Stomach (tissue), 9 donors: Measurements from ENCODE around the gene CRY2. TPM values are rescaled to one million over a fixed set of nuclear protein-coding genes. Genes with fewer than 3 reads are reported as not detected.
A peak's percentile ranks its signal among the peaks of the same experiment; 100 is the strongest.
"Not testable (repeated sequence)": the region's sequence is repeated elsewhere in the genome, so short reads cannot be mapped to it uniquely, and the experiment has no call there.

Source experiments
- DNase-seq, 2 donors: peaks; one replicate each; pipeline versions ENCODE4 v3.0.0 to v3.0.0-alpha.2; 2013 to 2019
- H3K27ac ChIP-seq, 5 donors: fragments of 200-600 bp in 4 of 5; sonication (generic) in 4 of 5; one replicate each; pipeline ENCODE4 v1.5.1; 2013 to 2019; ENCODE audit warnings: mild to moderate bottlenecking in 1 of 5, moderate library complexity in 1 of 5
- H3K27me3 ChIP-seq, 3 donors: fragments of 200-600 bp; sonication (generic); one replicate each; pipeline ENCODE4 v1.5.1; 2017 to 2019; ENCODE audit warnings: mixed run types in 1 of 3
- H3K36me3 ChIP-seq, 4 donors: fragments of 200-600 bp; sonication (generic); 1 replicate in 3 of 4; 2 replicates in 1 of 4; pipeline ENCODE4 v1.5.1; 2016 to 2019
- H3K4me1 ChIP-seq, 4 donors: fragments of 200-600 bp; sonication (generic); one replicate each; pipeline ENCODE4 v1.5.1; 2016 to 2019
- H3K4me3 ChIP-seq, 4 donors: fragments of 200-600 bp; sonication (generic) in 3 of 4; one replicate each; pipeline ENCODE4 v1.5.1; 2016 to 2019; ENCODE audit warnings: mild to moderate bottlenecking in 1 of 4
- H3K9me3 ChIP-seq, 4 donors: fragments of 200-600 bp; sonication (generic); one replicate each; pipeline ENCODE4 v1.5.1; 2016 to 2019
- EP300 ChIP-seq: sonication (generic); formaldehyde crosslinking; IDR thresholded peaks from one replicate; pipeline ENCODE4 v1.6.1; 2017; ENCODE audit warnings: antibody characterized with exemption
- POLR2A ChIP-seq, 4 donors: fragments of 450-650 bp; IDR thresholded peaks; one replicate each; pipeline ENCODE4 v1.6.1; 2016; ENCODE audit warnings: antibody characterized with exemption in 4 of 4, control low read depth in 2 of 4, mild to moderate bottlenecking in 1 of 4, moderate library complexity in 1 of 4
- POLR2AphosphoS5 ChIP-seq, 3 donors: sonication (generic); formaldehyde crosslinking; IDR thresholded peaks; one replicate each; pipeline ENCODE4 v1.6.1; 2016; ENCODE audit warnings: antibody characterized with exemption in 3 of 3
- WGBS, 5 donors: extraction: QIAGEN DNeasy Blood & Tissue Kit in 3 of 5; methylation state at CpG; one replicate each; pipeline versions ENCODE4 v1.1.5 to v1.1.7; 2013 to 2018; 5-methylcytosine and 5-hydroxymethylcytosine counted together
- intact Hi-C: fragments of 100-400 bp; cut with DNase I; formaldehyde crosslinking; loops from one replicate; pipeline ENCODE4 v1.15.1; 2023; ENCODE audit warnings: low total_unique reads
- polyA plus RNA-seq, 3 donors: library from polyadenylated mRNA; stranded (reverse); fragments of 200-250 nt; gene quantifications; one replicate each; pipeline ENCODE4 v1.2.3, GENCODE V29; 2013
- total RNA-seq, 5 donors: library from RNA; depleted of rRNA; stranded (reverse); fragments of >200 nt; gene quantifications; one replicate each; pipeline versions ENCODE4 v1.1.0 to v1.2.3, GENCODE V29; 2014 to 2016
- TF ChIP-seq, protein P1 (sequence below), 7 experiments: fragments of 450-650 bp in 4 of 7; fragments of 200-600 bp in 3 of 7; sonication (generic) in 3 of 7; IDR thresholded peaks; one replicate each; pipeline ENCODE4 v1.5.1; 2016 to 2019; ENCODE audit warnings: antibody characterized with exemption in 7 of 7, control low read depth in 2 of 7, mild to moderate bottlenecking in 1 of 7
- donor health status: healthy with polysubstance abuse.
- donor health status: Bipolar disorder and iron deficiency.
- donor health status: healthy.

Gene CRY2
- total and polyA plus RNA-seq, 8 donors: 8.2 to 45.9 (median 27.2) TPM

- H3K36me3 ChIP-seq: no peaks in the 10 kb centered on the region
- H3K9me3 ChIP-seq: no peaks in the 10 kb centered on the region
- no peak overlapping the region for H3K27ac ChIP-seq
- intact Hi-C loops: no loop called here
- no peak for DNase-seq
- TF ChIP-seq, protein P1, sequence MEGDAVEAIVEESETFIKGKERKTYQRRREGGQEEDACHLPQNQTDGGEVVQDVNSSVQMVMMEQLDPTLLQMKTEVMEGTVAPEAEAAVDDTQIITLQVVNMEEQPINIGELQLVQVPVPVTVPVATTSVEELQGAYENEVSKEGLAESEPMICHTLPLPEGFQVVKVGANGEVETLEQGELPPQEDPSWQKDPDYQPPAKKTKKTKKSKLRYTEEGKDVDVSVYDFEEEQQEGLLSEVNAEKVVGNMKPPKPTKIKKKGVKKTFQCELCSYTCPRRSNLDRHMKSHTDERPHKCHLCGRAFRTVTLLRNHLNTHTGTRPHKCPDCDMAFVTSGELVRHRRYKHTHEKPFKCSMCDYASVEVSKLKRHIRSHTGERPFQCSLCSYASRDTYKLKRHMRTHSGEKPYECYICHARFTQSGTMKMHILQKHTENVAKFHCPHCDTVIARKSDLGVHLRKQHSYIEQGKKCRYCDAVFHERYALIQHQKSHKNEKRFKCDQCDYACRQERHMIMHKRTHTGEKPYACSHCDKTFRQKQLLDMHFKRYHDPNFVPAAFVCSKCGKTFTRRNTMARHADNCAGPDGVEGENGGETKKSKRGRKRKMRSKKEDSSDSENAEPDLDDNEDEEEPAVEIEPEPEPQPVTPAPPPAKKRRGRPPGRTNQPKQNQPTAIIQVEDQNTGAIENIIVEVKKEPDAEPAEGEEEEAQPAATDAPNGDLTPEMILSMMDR (IDR thresholded peaks at IDR 0.05): no peak
- no peak for TF ChIP-seq POLR2AphosphoS5 (IDR thresholded peaks at IDR 0.05)
- TF ChIP-seq EP300: no peak
- TF ChIP-seq POLR2A (IDR thresholded peaks at IDR 0.05): no peak
- no peaks in the 10 kb centered on the region for H3K27me3 ChIP-seq
- no peak overlapping the region for H3K4me3 ChIP-seq
- WGBS, 5 donors: 43 to 71% (median 50%) methylated on average over 3 of the region's 3 CpGs
- peaks cover 0 to 5% (median 0%) of the 10 kb centered on the region in 4 donors for H3K4me1 ChIP-seq
These were observed 13.5 kb upstream of the CRY2 start for GRCh38 chr11:45833761-45834160.

GRCh38 chr11:45834298-45834756 lies 12.9 kb upstream of the CRY2 start:
- Histone ChIP-seq H3K4me3 (no peak overlapping the region), H3K9me3 (no peaks in the 10 kb centered on the region), H3K27me3 (no peaks in the 10 kb centered on the region), H3K36me3 (no peaks in the 10 kb centered on the region), H3K27ac (no peak overlapping the region), H3K4me1 (peaks cover 0 to 5% (median 0%) of the 10 kb centered on the region in 4 donors)
- TF ChIP-seq, protein P1 (IDR thresholded peaks at IDR 0.05): no peak
- TF ChIP-seq POLR2AphosphoS5 (IDR thresholded peaks at IDR 0.05) (no peak), POLR2A (IDR thresholded peaks at IDR 0.05) (no peak), EP300 (no peak)
- intact Hi-C loops: no loop called here
- DNase-seq: peak in 1 of 2 donors; percentile 47
- 23 to 42% (median 37%) methylated on average over 4 of the region's 4 CpGs for WGBS, 5 donors

GRCh38 chr11:45839204-45839603 lies 8.1 kb upstream of the CRY2 start:
- WGBS, 5 donors: 79 to 90% (median 88%) methylated on average over 6 of the region's 6 CpGs
- intact Hi-C loops: no loop called here

GRCh38 chr11:45840251-45840650 lies 7.0 kb upstream of the CRY2 start:
- intact Hi-C loops, DNase-seq, H3K9me3 ChIP-seq, H3K4me3 ChIP-seq, H3K36me3 ChIP-seq, H3K27ac ChIP-seq, H3K27me3 ChIP-seq: not testable (repeated sequence)
- H3K4me1 ChIP-seq: peaks cover 6 to 15% (median 7%) of the 10 kb centered on the region in 4 donors
- 87 to 97% (median 92%) methylated on average over 13 of the region's 13 CpGs for WGBS, 5 donors

More at GRCh38 chr11:45839204-45839603, 8.1 kb upstream of the CRY2 start:
- no peaks in the 10 kb centered on the region for H3K9me3 ChIP-seq
- H3K4me3 ChIP-seq: no peak overlapping the region
- no peaks in the 10 kb centered on the region for H3K27me3 ChIP-seq
- H3K36me3 ChIP-seq: no peaks in the 10 kb centered on the region
- peaks cover 5 to 17% (median 7%) of the 10 kb centered on the region in 4 donors for H3K4me1 ChIP-seq
- H3K27ac ChIP-seq: no peak overlapping the region
- no peak for TF ChIP-seq EP300
- TF ChIP-seq POLR2AphosphoS5 (IDR thresholded peaks at IDR 0.05): no peak
- no peak for TF ChIP-seq POLR2A (IDR thresholded peaks at IDR 0.05)
- TF ChIP-seq, protein P1 (IDR thresholded peaks at IDR 0.05): no peak
- DNase-seq: no peak

DNA sequence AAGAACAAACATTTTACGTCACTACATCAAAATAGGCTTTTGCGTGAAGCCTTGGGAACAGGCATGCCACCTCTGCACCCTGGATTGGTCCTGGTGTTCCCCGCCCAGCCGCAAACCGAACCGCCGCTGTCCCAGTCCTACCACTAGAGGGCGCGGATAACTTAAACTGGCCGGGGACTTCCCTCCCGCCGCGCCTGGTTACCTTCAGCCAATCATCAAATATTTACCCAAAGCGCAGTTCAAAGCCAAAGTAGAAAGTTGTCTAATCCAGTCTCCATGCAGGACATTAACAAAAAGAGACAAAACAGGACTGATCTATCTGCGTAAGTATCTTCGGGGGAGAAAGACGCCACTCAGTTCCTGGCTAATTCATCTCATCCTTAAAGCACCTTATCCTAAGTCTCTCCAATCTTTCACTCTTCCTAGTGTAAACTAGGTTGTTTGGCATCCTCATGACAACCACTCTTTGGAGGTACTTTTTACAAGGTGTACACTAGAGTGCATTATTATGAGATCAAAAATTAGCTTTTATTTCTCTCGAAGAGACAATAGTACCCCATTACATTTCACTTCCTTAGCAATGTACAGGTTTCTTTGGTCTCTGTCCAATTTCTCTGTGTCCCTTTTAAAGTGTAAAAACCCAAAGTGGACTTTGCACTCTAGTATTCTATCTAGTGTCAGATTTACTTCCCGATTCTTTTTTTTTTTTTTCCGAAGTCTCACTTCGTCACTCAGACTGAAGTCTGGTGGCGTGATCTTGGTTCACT lies 3.9 kb upstream of the CRY2 start:
- H3K27ac ChIP-seq: peak overlapping the region; percentile 79 to 95 (median 87)
- WGBS, 5 donors: 8 to 13% (median 9%) methylated on average over 22 of the region's 22 CpGs

More for the DNA sequence above, 3.9 kb upstream of the CRY2 start:
- Histone ChIP-seq H3K27me3 (no peaks in the 10 kb centered on the region), H3K9me3 (no peaks in the 10 kb centered on the region), H3K4me3 (peak overlapping the region in 2 of 4 donors; percentile 16 to 18), H3K36me3 (no peaks in the 10 kb centered on the region), H3K4me1 (peaks cover 7 to 33% (median 18%) of the 10 kb centered on the region in 4 donors)
- TF ChIP-seq, protein P1 (IDR thresholded peaks at IDR 0.05): peak in 5 of 7 experiments; percentile 92 to 98 (median 95)
- TF ChIP-seq POLR2AphosphoS5 (IDR thresholded peaks at IDR 0.05) (peak; percentile 39 to 85 (median 72)), POLR2A (IDR thresholded peaks at IDR 0.05) (no peak), EP300 (peak; percentile 11)
- peak; percentile 96 to 97 for DNase-seq
- intact Hi-C loops: no loop called here
